GM18502 (cell line): Measurements from ENCODE around the gene SNCG.

Source experiments
- ATAC-seq: cut with Tn5 transposase; IDR thresholded peaks from one replicate; pipeline ENCODE4 v1.9.1; 2021; ENCODE audit warnings: mild to moderate bottlenecking; ENCODE audit not compliant: unreplicated experiment, poor library complexity

The SNCG gene

DNA sequence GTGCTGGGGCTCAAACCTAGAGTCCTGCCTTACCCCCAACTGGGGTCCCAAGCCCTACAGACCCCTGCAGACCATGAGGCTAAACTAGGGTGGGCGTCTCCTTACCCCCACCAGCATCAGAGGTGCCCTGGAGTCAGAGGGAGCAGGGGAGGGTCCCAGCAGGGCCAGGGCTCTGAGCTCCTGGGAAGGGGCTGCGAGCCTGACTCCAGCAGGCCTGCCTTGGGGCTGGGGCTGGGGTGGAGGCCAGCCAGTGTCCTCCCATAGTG lies 1.3 kb downstream of the SNCG start:
- no peak for ATAC-seq

DNA sequence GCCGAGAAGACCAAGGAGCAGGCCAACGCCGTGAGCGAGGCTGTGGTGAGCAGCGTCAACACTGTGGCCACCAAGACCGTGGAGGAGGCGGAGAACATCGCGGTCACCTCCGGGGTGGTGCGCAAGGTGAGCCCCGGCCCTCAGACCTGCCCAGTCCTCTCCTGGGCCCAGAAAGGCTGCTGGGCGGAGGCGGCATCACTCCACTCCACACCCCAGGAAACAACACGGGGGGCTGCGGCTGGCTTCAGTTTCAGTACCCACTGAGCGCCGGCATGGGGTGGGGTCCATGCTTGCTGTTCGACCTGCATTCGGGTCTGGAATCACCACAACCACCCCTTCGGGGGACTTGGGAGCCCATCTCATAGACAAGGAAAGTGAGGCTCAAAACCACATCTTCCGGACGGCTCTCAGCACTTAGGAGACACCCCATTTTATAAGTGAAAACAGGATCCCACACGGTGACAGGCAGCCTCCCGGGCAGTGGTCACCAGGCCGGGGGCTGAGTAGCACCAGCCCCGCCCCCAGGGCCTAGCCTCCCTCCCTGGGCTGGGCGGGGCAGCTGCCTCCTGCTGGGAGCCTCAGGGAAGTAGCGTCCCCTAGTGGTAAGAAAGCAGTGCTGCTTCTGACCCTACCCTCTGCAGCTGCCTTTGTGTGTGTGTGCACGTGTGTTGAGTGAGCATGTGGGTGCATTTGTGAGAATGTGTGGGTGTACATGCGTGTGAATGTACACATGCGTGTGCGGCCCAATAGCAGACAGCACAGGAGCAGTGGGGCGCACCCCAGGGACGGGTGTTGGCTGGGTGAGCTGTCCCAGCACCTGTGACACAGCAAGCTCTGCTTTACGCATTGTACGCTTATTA lies 1.8 kb downstream of the SNCG start:
- ATAC-seq: peak; percentile 81

DNA sequence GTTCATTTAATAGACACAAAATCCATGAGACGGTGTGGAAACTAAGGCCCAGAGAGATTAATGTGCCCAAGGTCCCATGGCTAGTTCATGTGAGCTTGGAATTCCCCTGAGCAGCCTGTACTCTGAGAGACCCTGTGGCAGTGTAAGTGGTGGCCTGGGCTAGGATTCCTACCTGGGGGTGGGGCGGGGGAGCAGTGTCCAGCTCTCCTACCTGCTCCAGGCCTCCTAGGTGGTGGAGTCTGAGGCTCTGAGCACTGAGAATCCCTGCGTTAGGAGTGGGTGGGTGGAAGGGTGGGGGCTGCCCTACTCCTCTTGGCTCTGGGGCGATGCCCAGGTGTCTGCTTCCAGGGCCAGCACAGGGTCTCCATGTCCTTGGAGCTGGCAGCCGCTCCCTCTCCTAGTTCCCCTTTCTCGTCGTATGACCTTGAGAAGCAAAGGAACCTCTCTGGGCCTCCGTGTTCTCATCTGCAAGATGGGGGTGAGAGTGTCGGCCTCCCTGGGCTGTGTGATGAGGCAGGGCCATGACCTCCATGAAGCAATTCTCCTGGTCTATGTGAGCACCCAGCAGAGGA lies 2.5 kb downstream of the SNCG start:
- no peak for ATAC-seq

DNA sequence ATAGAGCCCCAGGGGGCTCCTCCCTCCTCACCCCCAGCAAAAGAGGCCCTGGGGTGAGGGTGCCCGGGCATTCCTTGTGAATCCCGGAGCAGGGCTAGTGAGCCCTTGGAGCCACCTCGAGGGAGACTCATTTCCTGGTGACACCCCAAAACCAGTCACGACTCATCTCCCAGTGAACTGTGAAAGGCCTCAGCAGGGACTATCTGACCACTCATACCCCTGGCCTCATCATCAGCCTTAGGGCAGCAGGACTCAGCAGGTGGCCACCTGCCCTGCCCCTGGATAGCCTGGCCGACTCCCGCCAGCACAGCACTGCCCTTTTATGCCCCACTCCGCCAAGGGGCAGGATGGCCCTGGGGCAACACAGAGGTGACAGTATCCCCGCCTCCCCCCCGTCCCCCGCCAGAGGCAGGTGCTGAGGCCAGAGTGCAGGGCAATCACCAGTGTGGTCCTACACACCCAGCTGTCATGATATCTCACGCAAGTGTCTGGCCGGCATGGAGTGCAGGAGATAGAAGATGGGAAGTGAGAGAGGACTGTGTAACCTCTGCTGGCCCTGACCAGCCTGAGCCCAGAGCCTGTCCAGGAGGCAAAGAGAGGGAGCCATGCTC lies 3.2 kb downstream of the SNCG start:
- no peak for ATAC-seq

DNA sequence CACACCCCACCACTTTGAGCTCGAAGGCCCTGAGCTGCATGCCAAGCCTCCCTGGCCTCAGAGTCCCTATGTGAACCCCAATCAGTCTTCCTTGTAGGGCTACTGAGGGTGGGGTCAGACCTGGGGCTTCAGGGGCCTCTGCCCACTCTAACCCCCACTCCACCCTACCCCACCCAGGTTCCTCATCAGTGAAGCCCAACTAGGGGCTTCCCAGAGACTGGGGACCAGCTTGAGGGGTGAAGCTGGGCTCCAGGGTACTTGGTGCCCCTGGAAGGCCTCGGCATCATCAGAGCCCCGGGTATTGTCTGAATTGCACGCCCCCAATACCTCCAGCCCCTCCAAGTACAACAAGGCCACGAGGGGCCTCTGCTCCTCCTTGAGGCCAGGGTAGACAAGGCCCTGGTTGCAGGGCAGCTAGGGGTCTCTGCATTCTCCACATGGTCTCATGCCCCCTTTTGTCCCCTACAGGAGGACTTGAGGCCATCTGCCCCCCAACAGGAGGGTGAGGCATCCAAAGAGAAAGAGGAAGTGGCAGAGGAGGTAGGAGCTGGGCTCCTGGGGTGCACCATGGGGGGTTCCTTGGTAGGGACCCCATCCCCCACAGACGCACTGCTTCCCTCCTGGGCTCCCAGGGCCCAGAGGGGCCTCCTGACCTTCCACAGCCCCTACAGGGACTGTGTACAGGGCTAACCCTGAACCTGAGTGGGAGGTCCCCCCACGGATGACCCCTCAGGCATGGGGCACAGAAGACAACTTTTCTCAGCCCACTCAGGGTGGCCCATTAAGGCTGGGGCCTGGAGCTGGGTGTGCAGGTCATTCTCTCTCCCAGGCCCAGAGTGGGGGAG lies 4.0 kb downstream of the SNCG start:
- no peak for ATAC-seq

DNA sequence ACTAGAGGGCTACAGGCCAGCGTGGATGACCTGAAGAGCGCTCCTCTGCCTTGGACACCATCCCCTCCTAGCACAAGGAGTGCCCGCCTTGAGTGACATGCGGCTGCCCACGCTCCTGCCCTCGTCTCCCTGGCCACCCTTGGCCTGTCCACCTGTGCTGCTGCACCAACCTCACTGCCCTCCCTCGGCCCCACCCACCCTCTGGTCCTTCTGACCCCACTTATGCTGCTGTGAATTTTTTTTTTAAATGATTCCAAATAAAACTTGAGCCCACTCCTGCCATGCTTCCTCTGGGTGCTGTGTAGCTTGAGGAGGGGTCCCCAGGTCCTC lies 4.5 kb downstream of the SNCG start:
- no peak for ATAC-seq

DNA sequence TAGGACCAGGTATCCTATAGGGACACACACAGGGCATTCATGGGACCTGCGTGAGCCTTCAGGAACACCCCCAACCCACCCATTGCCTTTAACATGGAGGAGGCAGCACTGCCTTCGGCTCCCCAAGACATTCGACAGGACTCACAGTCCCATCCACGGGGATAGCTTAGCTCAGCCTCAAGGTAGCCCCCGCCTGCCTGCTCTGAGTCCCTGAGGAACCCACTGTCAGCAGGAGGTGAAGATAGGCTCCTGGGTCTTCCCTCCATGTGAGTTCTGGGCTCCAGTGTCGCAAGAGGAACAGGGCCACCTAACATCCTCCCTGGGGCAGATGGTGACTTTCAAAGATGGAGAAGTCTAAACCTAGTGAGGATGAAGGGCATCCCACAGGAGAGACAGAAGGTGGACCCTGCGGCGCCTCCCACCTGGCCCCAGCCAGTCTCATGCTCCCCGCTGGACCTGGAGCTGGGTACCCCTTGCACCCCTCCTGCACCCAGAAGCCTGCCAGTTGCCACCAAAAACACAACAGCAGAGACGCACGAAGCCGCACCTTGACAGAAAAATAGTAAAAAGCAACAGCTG lies 5.0 kb downstream of the SNCG start:
- no peak for ATAC-seq

DNA sequence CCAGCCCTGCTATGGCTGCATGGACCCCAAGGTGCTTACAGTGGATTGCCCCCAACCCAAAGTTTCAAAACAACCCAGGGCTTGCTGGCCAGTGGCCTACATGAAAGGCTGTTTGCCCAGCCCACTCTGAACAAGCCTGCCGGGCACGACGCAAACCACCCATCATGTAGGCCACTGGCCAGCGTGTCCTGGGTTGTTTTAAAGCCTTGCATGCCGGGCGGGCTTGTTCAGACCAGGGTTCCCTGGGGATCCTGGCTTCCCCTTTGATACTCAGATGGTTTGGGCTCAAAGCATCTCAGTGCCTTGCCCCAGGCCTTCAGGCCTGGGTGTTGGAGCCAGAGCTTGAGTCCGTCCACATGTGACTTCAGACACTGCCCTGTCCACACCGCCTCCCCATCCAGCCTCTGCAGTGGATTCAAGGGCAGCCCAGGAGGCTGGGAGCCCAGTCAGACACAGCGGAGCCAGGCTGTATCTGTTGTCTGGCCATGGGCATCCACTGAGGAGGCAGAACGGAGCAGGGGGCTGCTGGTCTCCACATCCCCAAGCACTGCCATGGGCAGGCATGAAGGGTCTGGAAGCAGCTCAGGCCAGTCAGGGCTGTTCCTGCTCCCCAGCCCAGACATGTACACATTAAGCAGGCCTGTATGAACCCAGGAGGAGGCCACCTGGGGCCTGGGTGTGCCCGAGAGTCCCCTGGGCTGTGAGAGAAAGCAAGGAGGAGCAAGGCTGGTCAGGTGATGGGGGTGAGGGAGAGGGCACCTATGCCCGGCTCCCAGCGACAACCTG lies 5.9 kb downstream of the SNCG start:
- ATAC-seq: no peak

DNA sequence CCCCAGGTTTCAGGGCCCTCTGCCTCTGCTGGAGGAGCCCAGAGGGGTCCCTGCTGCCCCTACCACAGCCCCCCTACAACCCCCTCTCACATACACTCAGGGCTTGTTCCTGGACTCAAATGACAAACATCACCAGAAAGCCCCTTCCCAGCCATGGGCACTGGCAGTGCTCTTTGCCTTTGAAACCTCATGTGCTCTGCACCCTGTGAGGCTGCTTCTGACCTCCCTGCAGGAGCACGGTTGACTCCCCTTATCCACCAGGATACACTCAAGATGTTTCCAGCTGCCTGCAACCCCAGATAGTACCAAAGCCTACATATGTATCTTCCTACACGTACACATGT lies 6.4 kb downstream of the SNCG start:
- ATAC-seq: no peak

DNA sequence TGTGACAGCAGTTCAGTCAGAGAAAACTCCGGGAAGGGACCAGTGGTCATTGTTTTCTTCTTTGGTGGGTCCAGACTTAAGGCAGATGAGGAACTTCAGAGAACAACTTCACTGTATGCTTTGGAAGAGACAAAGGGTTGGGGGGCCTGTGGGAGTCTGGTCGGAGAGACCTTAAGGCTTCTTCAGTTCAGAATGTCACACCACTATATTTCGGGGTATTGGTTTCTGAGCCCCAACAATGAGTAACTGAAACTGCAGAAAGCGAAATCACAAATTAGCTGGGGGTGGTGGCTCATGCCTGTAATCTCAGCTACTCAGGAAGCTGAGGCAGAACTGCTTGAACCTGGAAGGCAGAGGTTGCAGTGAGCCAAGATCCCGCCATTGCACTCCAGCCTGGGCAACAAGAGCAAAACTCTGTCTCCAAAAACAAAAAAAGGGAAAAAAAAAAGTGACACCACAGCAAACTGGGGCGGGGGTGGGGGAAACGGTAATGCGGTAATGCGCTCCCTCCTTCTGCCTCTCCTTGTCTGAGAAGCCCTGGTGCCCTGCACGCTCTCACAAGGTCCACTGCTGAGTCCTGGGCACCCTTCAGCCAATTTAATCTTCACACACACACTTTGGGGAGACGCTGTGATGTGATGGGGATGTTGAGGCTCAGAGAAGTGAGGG lies 7.7 kb downstream of the SNCG start:
- peak; percentile 43 for ATAC-seq

DNA sequence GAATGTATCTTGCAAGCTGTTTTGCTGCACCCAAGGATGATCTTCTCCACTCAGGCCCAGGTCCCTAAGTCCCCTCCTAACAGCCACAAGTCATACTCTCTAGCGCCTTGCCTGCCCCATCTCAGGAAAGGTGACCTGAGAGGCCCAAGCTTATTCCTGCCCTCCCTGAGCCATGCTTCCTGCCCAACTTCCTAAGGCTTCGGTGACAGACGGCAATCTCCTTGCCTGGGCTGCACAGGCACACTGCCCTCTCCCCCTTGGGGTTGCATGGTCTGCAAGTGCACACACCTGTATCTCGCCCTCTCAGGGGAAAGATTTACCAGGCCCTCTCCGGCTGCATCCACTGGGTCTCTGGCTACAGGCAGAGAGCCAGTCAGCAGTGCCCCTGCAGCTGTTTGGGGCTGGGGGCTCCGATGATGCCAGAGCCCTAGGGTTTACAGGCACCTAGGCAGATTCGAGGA lies 9.1 kb downstream of the SNCG start:
- ATAC-seq: no peak

DNA sequence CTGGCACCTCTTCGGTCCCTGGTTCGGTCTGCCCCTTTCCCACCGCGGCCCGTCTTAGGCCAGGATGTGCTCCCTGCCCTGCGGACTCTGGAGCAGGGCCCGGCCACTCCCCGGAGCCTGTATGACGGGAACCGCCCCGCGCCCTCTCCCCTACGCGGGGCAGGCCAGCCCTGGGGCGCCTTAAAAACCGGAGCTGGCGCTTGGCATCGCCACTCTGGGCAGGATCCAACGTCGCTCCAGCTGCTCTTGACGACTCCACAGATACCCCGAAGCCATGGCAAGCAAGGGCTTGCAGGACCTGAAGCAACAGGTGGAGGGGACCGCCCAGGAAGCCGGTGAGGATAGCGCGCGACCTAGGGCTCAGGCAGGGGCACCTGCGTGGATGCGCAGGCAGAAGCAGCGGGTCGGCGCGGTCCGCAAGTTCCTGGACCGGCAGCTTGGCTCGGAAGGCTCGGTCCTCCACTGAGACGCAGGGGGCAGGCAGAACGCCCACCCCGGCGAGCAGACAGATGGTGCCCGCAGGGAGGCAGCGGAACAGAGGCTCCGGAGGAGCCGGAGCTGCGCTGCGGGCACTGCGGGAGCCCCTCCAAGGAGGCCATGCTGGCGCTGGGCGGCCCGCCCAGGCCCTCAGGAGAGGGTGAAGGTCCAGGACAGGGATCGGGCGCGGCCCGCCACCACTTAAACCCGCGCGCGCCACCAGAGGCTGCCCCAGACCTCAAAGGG lies 10.0 kb downstream of the SNCG start, which contains the start of gene ADIRF:
Gene ADIRF (plus strand): TSS at position 212 of the 723 bp plus-strand sequence. CDS start 63 bp downstream, at position 275.
- ATAC-seq: no peak

DNA sequence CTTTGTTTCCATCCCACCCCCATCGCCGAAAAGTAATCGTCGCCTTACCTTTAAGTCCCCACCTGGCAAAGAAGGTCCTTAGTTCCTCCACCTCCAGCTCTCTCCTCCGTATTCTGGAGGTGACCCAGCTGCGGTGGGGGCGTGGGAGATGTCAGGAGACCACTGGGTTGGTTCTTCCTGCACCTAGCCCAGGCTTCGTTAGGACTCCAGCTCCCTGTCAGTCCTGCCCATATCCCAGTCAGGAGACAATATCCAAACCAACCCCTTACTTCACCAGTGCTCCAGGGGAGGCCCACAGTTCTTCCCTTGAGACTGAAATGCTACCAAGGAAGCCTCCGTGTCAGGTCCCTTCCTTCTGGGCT lies 10.6 kb downstream of the SNCG start:
- no peak for ATAC-seq

DNA sequence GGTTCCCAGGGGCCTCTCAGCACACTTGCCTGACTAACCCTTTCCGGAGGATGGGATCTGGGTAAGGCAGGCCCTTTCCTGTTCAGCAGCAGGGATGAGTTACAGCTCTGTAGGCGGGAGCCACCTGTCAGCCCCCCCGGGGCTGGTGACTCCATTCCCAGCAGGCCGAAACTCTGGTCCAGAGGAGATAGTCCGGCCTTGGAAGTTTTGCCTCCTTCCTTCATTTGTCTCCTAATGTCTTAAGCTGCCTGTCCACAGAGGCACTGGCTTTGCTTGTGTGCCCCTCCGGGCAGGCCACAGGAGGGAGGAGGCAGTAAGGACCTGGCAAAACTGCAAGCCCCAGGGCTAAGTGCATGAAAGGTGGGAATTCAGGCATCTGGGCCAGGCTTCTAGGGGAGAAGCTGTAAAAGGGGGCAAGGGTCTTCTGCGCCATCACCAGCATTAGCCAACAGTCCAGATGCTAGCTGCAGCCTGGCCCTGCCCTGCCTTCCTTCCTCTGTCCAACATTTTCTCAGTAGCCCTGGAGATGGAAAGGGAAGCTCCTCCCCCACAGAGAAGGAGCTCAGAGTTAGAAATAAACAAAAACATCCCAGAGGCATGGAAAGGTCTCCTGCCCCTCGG lies 11.1 kb downstream of the SNCG start:
- no peak for ATAC-seq

DNA sequence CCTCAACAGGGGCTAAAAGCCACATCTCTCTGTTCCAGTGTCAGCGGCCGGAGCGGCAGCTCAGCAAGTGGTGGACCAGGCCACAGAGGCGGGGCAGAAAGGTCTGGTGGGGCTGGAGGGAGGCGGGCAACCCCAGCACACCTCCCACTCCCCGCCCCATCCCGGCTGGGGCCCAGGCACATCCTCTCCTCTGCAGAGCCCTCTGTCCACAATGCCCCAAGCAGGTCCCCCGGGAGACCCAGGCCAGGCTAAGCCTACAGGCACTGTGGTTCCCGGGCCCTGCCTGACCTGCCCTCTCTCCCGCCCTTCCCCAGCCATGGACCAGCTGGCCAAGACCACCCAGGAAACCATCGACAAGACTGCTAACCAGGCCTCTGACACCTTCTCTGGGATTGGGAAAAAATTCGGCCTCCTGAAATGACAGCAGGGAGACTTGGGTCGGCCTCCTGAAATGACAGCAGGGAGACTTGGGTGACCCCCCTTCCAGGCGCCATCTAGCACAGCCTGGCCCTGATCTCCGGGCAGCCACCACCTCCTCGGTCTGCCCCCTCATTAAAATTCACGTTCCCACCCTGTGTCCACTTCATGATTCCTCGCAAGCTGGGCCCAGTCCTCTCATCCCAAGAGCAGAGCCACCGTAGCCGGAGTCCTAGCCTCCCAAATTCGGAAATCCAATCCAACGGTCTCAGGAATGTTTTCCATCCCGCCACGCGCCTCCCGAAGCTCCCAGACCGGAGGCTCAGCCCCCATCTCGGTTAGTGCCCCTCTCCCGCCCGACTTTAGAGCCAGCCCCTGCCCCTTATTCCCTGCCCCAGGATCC lies 12.0 kb downstream of the SNCG start:
- ATAC-seq: no peak

DNA sequence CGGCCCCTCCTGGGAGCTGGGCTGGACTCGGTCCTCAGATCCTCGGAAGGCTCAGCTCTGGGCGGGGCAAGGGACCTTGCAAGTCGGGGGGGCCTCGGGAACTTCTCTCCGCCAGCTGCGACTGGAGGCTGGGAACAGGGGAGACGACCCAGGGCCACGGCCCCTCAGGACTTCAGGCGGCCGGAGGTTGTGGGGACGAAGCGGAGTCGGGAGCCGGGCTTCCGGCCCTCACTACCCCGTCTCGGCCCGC lies 12.5 kb downstream of the SNCG start:
- no peak for ATAC-seq

DNA sequence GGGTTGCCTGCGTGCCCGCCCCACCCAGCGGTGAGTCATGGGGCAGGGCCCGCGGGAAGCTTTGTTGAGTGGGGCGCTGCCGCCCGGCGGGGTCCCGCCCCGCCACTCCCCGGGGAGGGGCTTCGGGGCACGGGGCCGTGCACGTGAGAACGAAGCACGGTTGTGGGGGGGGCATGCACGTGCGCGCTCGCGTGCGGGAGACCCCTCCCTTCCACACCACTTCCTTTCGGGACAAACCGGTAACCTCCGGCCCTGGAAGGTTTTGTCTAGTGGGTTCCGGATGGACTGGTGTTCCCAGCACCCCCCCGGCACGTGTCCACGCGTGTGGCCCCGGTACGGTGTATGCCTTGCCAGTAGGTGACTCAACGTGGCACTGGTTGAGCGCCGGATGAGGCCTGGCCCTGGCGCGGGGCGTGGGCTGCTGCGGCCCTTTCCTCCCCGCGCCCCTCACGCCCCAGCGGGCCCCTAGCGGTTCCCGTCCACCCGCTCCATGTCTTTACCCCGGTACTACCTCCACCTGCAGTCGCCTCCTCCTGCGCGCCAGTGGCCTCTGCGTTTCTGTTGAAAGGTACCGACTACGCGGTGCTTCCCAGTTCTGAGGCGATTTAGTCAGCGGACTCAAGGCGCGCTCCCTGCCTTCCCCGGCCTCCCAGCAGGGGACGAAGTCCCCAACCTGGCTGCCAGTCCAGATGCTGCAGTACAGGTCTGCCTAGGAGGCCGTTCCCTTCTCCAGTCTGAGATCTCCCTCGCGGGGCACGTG lies 13.0 kb downstream of the SNCG start:
- peak; percentile 80 for ATAC-seq
